Naive thymus-derived CD4-positive, alpha-beta T cell (primary cell): ENCODE measurements around the gene RASSF5. TPM values are rescaled to one million over a fixed set of nuclear protein-coding genes. Genes with fewer than 3 reads are reported as not detected.

Source experiments
- ATAC-seq: fragments of 150-1000 bp; cut with Tn5 transposase; 2 replicates; pipeline ENCODE4 v1.10.0; 2021; ENCODE audit warnings: mild to moderate bottlenecking, moderate library complexity
- CTCF ChIA-PET: fragments of 350-600 bp; sonication (Branson Sonifier 250); formaldehyde crosslinking; loops from one replicate; lab custom pipeline; 2021; ENCODE audit warnings: antibody characterized with exemption; lab: Charles Lee
- POLR2A ChIA-PET: fragments of 350-600 bp; sonication (Branson Sonifier 250); formaldehyde crosslinking; loops from one replicate; lab custom pipeline; 2021; ENCODE audit warnings: antibody characterized with exemption, inconsistent platforms; lab: Charles Lee
- DNase-seq, 9 donors: peaks; one replicate each; pipeline versions ENCODE4 v3.0.0 to v3.0.0-alpha.2; 2020 to 2022; ENCODE audit warnings: mixed read lengths in 1 of 9
- H3K27ac ChIP-seq: one replicate; pipeline ENCODE4 v1.7.0; 2013; ENCODE audit warnings: mild to moderate bottlenecking, low read depth, low read length, moderate library complexity
- H3K27me3 ChIP-seq, 2 donors: one replicate each; pipeline ENCODE4 v1.7.0; 2013; ENCODE audit warnings: low read length in 2 of 2, mild to moderate bottlenecking in 2 of 2, moderate library complexity in 2 of 2; ENCODE audit not compliant: control insufficient read depth in 2 of 2, insufficient read depth in 2 of 2
- H3K36me3 ChIP-seq, 3 experiments: 1 replicate in 2 of 3; 2 replicates in 1 of 3; pipeline ENCODE4 v1.7.0; 2013; ENCODE audit warnings: low read length in 3 of 3, mild to moderate bottlenecking in 3 of 3, moderate library complexity in 1 of 3; ENCODE audit not compliant: insufficient read depth in 3 of 3, control insufficient read depth in 2 of 3
- H3K4me1 ChIP-seq, 2 donors: one replicate each; pipeline ENCODE4 v1.7.0; 2013; ENCODE audit warnings: low read length in 2 of 2, mild to moderate bottlenecking in 2 of 2, moderate library complexity in 1 of 2; ENCODE audit not compliant: control insufficient read depth in 2 of 2, insufficient read depth in 2 of 2
- H3K4me3 ChIP-seq: 2 replicates; pipeline ENCODE4 v1.7.0; 2013; ENCODE audit warnings: mild to moderate bottlenecking, low read length
- H3K9me3 ChIP-seq, 3 experiments: 1 replicate in 2 of 3; 2 replicates in 1 of 3; pipeline ENCODE4 v1.7.0; 2013; ENCODE audit warnings: low read length in 3 of 3; ENCODE audit not compliant: control insufficient read depth in 2 of 3
- H3K27ac Mint-ChIP-seq, 9 donors: one replicate each; pipeline ENCODE4 v1.8.0; 2020 to 2022; ENCODE audit warnings: mixed read lengths in 9 of 9, mild to moderate bottlenecking in 8 of 9, moderate library complexity in 5 of 9, inconsistent platforms in 2 of 9
- H3K27me3 Mint-ChIP-seq, 5 donors: one replicate each; pipeline ENCODE4 v1.8.0; 2021 to 2022; ENCODE audit warnings: mixed read lengths in 5 of 5, mild to moderate bottlenecking in 1 of 5
- H3K36me3 Mint-ChIP-seq, 5 donors: one replicate each; pipeline ENCODE4 v1.8.0; 2020 to 2022; ENCODE audit warnings: mixed read lengths in 5 of 5, mild to moderate bottlenecking in 3 of 5, inconsistent platforms in 1 of 5
- H3K4me1 Mint-ChIP-seq, 7 donors: one replicate each; pipeline ENCODE4 v1.8.0; 2020 to 2022; ENCODE audit warnings: mixed read lengths in 7 of 7, mild to moderate bottlenecking in 3 of 7, inconsistent platforms in 1 of 7
- H3K4me3 Mint-ChIP-seq, 10 donors: one replicate each; pipeline ENCODE4 v1.8.0; 2020 to 2022; ENCODE audit warnings: mild to moderate bottlenecking in 10 of 10, mixed read lengths in 10 of 10, moderate library complexity in 6 of 10, inconsistent platforms in 2 of 10
- H3K9me3 Mint-ChIP-seq, 11 donors: one replicate each; pipeline ENCODE4 v1.8.0; 2020 to 2022; ENCODE audit warnings: mixed read lengths in 11 of 11, mild to moderate bottlenecking in 4 of 11, inconsistent platforms in 1 of 11, moderate library complexity in 1 of 11
- intact Hi-C, 2 donors: fragments of 100-400 bp; cut with micrococcal nuclease; formaldehyde crosslinking; loops; one replicate each; pipeline ENCODE4 v1.15.1; 2023
- polyA plus RNA-seq, 2 donors: library from polyadenylated mRNA; unstranded; fragments of 300-500 nt; fragmentation: Illumina TruSeq; gene quantifications; one replicate each; pipeline ENCODE4 v1.2.3, GENCODE V29; 2021
- total RNA-seq, 6 experiments: library from RNA in 5 of 6; stranded (reverse) in 5 of 6; gene quantifications; 1 replicate in 5 of 6; 2 replicates in 1 of 6; pipeline ENCODE4 v1.2.3 and lab custom pipeline; 2021 to 2026

Gene RASSF5
- total and polyA plus RNA-seq, 7 experiments from 2014 or later = 155 to 416 (median 227) TPM

- no peak overlapping the region for H3K4me3 ChIP-seq
- H3K4me1 ChIP-seq = no peaks in the 10 kb centered on the region
- H3K27me3 ChIP-seq = no peaks in the 10 kb centered on the region
- H3K9me3 Mint-ChIP-seq = peaks cover 0 to 2% (median 0%) of the 10 kb centered on the region in 11 donors
- no peak overlapping the region for H3K4me3 Mint-ChIP-seq
- ATAC-seq (no peak), DNase-seq (no peak)
- ChIA-PET CTCF (interaction anchor here (2.5 kb wide), 1 partner anchor 94 kb away, joined by 6 read pairs; no protein-coding TSS in a partner anchor), POLR2A (no interaction called here)
- H3K36me3 Mint-ChIP-seq = peaks cover 6 to 47% (median 18%) of the 10 kb centered on the region in 5 donors
- intact Hi-C loops = no loop called here
- peak overlapping the region in 4 of 9 donors; percentile 14 to 39 (median 27) for H3K27ac Mint-ChIP-seq
- peak overlapping the region; percentile 9 for H3K27ac ChIP-seq
- no peaks in the 10 kb centered on the region for H3K9me3 ChIP-seq
- no peaks in the 10 kb centered on the region for H3K27me3 Mint-ChIP-seq
- peaks cover 28 to 87% (median 53%) of the 10 kb centered on the region in 3 experiments for H3K36me3 ChIP-seq
- H3K4me1 Mint-ChIP-seq = peaks cover 0 to 25% (median 4%) of the 10 kb centered on the region in 7 donors
Observed at GRCh38 chr1:206491616-206492015, 15.7 kb upstream of the RASSF5 start.

GRCh38 chr1:206492589-206492988 lies 14.7 kb upstream of the RASSF5 start:
- Mint-ChIP-seq H3K36me3 (peaks cover 6 to 47% (median 18%) of the 10 kb centered on the region in 5 donors), H3K27ac (peak overlapping the region in 2 of 9 donors; percentile 25 to 50), H3K27me3 (no peaks in the 10 kb centered on the region), H3K4me3 (no peak overlapping the region), H3K9me3 (peaks cover 0 to 2% (median 0%) of the 10 kb centered on the region in 11 donors), H3K4me1 (peaks cover 0 to 25% (median 4%) of the 10 kb centered on the region in 7 donors)
- no peak for ATAC-seq
- H3K4me3 ChIP-seq = no peak overlapping the region
- H3K27me3 ChIP-seq = no peaks in the 10 kb centered on the region
- no peak for DNase-seq
- H3K4me1 ChIP-seq = no peaks in the 10 kb centered on the region
- CTCF ChIA-PET = no interaction called here
- intact Hi-C loops = no loop called here
- H3K27ac ChIP-seq = no peak overlapping the region
- POLR2A ChIA-PET = interaction anchor here (0.9 kb wide), 1 partner anchor 15 kb away, joined by 5 read pairs; the partner anchor contains the start of gene RASSF5
- H3K36me3 ChIP-seq = peaks cover 28 to 87% (median 50%) of the 10 kb centered on the region in 3 experiments
- no peaks in the 10 kb centered on the region for H3K9me3 ChIP-seq

- DNase-seq (no peak), ATAC-seq (no peak)
- Histone ChIP-seq H3K27me3 (no peaks in the 10 kb centered on the region), H3K9me3 (no peaks in the 10 kb centered on the region), H3K36me3 (peaks cover 28 to 86% (median 43%) of the 10 kb centered on the region in 3 experiments), H3K4me1 (no peaks in the 10 kb centered on the region), H3K4me3 (no peak overlapping the region), H3K27ac (no peak overlapping the region)
- H3K27me3 Mint-ChIP-seq = no peaks in the 10 kb centered on the region
- H3K4me1 Mint-ChIP-seq = peaks cover 0 to 19% (median 4%) of the 10 kb centered on the region in 7 donors
- peak overlapping the region in 1 of 9 donors; percentile 25 for H3K27ac Mint-ChIP-seq
- POLR2A ChIA-PET = no interaction called here
- intact Hi-C loops = no loop called here
- peaks cover 0 to 2% (median 0%) of the 10 kb centered on the region in 11 donors for H3K9me3 Mint-ChIP-seq
- no peak overlapping the region for H3K4me3 Mint-ChIP-seq
- CTCF ChIA-PET = interaction anchor here (1.3 kb wide), 1 partner anchor 13 kb away, joined by 3 read pairs; no protein-coding TSS in a partner anchor
- H3K36me3 Mint-ChIP-seq = peaks cover 4 to 43% (median 18%) of the 10 kb centered on the region in 5 donors
Observed at GRCh38 chr1:206493279-206493678, 14.1 kb upstream of the RASSF5 start.

- no peak overlapping the region for H3K4me3 Mint-ChIP-seq
- no peak overlapping the region for H3K27ac ChIP-seq
- H3K27ac Mint-ChIP-seq = peak overlapping the region in 4 of 9 donors; percentile 43 to 53 (median 45)
- ATAC-seq (no peak), DNase-seq (no peak)
- no peaks in the 10 kb centered on the region for H3K9me3 ChIP-seq
- H3K4me1 Mint-ChIP-seq = peaks cover 0 to 18% (median 4%) of the 10 kb centered on the region in 7 donors
- H3K36me3 ChIP-seq = peaks cover 23 to 91% (median 35%) of the 10 kb centered on the region in 3 experiments
- H3K4me3 ChIP-seq = no peak overlapping the region
- intact Hi-C loops = no loop called here
- ChIA-PET POLR2A (no interaction called here), CTCF (interaction anchor here (1.3 to 1.7 kb wide), 3 partner anchors 15 to 50 kb away, joined by 3 to 6 read pairs (median 3); no protein-coding TSS in a partner anchor)
- H3K36me3 Mint-ChIP-seq = peaks cover 6 to 48% (median 18%) of the 10 kb centered on the region in 5 donors
- H3K27me3 ChIP-seq = no peaks in the 10 kb centered on the region
- peaks cover 0 to 2% (median 0%) of the 10 kb centered on the region in 11 donors for H3K9me3 Mint-ChIP-seq
- no peaks in the 10 kb centered on the region for H3K4me1 ChIP-seq
- no peaks in the 10 kb centered on the region for H3K27me3 Mint-ChIP-seq
Observed at GRCh38 chr1:206495011-206495461, 12.3 kb upstream of the RASSF5 start.

- Histone ChIP-seq H3K27me3 (no peaks in the 10 kb centered on the region), H3K9me3 (no peaks in the 10 kb centered on the region), H3K4me3 (no peak overlapping the region), H3K4me1 (no peaks in the 10 kb centered on the region), H3K27ac (no peak overlapping the region), H3K36me3 (peaks cover 23 to 87% (median 35%) of the 10 kb centered on the region in 3 experiments)
- peaks cover 0 to 2% (median 0%) of the 10 kb centered on the region in 11 donors for H3K9me3 Mint-ChIP-seq
- H3K4me1 Mint-ChIP-seq = peaks cover 0 to 17% (median 2%) of the 10 kb centered on the region in 7 donors
- H3K27me3 Mint-ChIP-seq = no peaks in the 10 kb centered on the region
- ATAC-seq = no peak
- POLR2A ChIA-PET = no interaction called here
- no peak overlapping the region for H3K4me3 Mint-ChIP-seq
- H3K27ac Mint-ChIP-seq = peak overlapping the region in 3 of 9 donors; percentile 45 to 70 (median 57)
- CTCF ChIA-PET = interaction anchor here (0.9 to 1.7 kb wide), 4 partner anchors 16 to 168 kb away, joined by 3 to 6 read pairs (median 4); no protein-coding TSS in a partner anchor
- intact Hi-C loops = no loop called here
- no peak for DNase-seq
- peaks cover 6 to 46% (median 18%) of the 10 kb centered on the region in 5 donors for H3K36me3 Mint-ChIP-seq
Observed at GRCh38 chr1:206495493-206496046, 11.8 kb upstream of the RASSF5 start.

- peaks cover 6 to 43% (median 11%) of the 10 kb centered on the region in 5 donors for H3K36me3 Mint-ChIP-seq
- intact Hi-C loops = no loop called here
Observed at GRCh38 chr1:206496131-206496793, 11.1 kb upstream of the RASSF5 start.

More at GRCh38 chr1:206496131-206496793, 11.1 kb upstream of the RASSF5 start:
- H3K4me1 ChIP-seq = no peaks in the 10 kb centered on the region
- H3K4me1 Mint-ChIP-seq = peaks cover 0 to 10% (median 0%) of the 10 kb centered on the region in 7 donors
- no peaks in the 10 kb centered on the region for H3K9me3 ChIP-seq
- no peaks in the 10 kb centered on the region for H3K27me3 Mint-ChIP-seq
- ChIA-PET CTCF (interaction anchor here (0.9 to 1.4 kb wide), 3 partner anchors 25 to 167 kb away, joined by 3 to 4 read pairs (median 3); no protein-coding TSS in a partner anchor), POLR2A (no interaction called here)
- peak; percentile 60 for ATAC-seq
- H3K4me3 Mint-ChIP-seq = no peak overlapping the region
- H3K36me3 ChIP-seq = peaks cover 19 to 80% (median 33%) of the 10 kb centered on the region in 3 experiments
- H3K27me3 ChIP-seq = no peaks in the 10 kb centered on the region
- H3K27ac ChIP-seq = peak overlapping the region; percentile 31
- H3K27ac Mint-ChIP-seq = peak overlapping the region; percentile 19 to 79 (median 60)
- no peak for DNase-seq
- H3K9me3 Mint-ChIP-seq = peaks cover 0 to 1% (median 0%) of the 10 kb centered on the region in 11 donors
- no peak overlapping the region for H3K4me3 ChIP-seq
